ENCODE data around the gene PADI6. TPM values are rescaled to one million over a fixed set of nuclear protein-coding genes. Genes with fewer than 3 reads are reported as not detected.

The PADI6 gene
- total RNA-seq, 4 donors from 2014 or later, result not detected

GRCh38 chr1:17441265-17441992 is 69.4 kb downstream of the PADI6 start:
- DNase-seq, result no peak
- Histone ChIP-seq H3K27ac (no peak overlapping the region), H3K9me3 (no peaks in the 10 kb centered on the region), H3K27me3 (no peaks in the 10 kb centered on the region), H3K4me1 (peaks cover 0 to 17% (median 6%) of the 10 kb centered on the region in 4 donors), H3K4me3 (no peak overlapping the region), H3K36me3 (no peaks in the 10 kb centered on the region)
- TF ChIP-seq POLR2A (IDR thresholded peaks at IDR 0.05) (no peak), CTCF (IDR thresholded peaks at IDR 0.05) (peak in 2 of 6 experiments; percentile 12 to 26)

- Histone ChIP-seq H3K27me3 (no peaks in the 10 kb centered on the region), H3K4me1 (peaks cover 0 to 12% (median 2%) of the 10 kb centered on the region in 4 donors), H3K36me3 (no peaks in the 10 kb centered on the region), H3K27ac (no peak overlapping the region), H3K4me3 (no peak overlapping the region), H3K9me3 (no peaks in the 10 kb centered on the region)
- TF ChIP-seq CTCF (IDR thresholded peaks at IDR 0.05) (no peak), POLR2A (IDR thresholded peaks at IDR 0.05) (no peak)
- no peak for DNase-seq
These were observed 70.0 kb downstream of the PADI6 start for GRCh38 chr1:17441993-17442357.

- no peak for DNase-seq
- Histone ChIP-seq H3K9me3 (no peaks in the 10 kb centered on the region), H3K27me3 (no peaks in the 10 kb centered on the region), H3K36me3 (no peaks in the 10 kb centered on the region), H3K27ac (no peak overlapping the region), H3K4me3 (no peak overlapping the region), H3K4me1 (peaks cover 0 to 9% (median 0%) of the 10 kb centered on the region in 4 donors)
- no peak for TF ChIP-seq POLR2A (IDR thresholded peaks at IDR 0.05)
- TF ChIP-seq CTCF (IDR thresholded peaks at IDR 0.05), result no peak
These were observed 70.8 kb downstream of the PADI6 start for GRCh38 chr1:17442841-17443240.

GRCh38 chr1:17447501-17447992 is 75.6 kb downstream of the PADI6 start:
- no peak for DNase-seq
- TF ChIP-seq CTCF (IDR thresholded peaks at IDR 0.05), result no peak
- TF ChIP-seq POLR2A (IDR thresholded peaks at IDR 0.05), result no peak
- H3K4me1 ChIP-seq, result no peaks in the 10 kb centered on the region
- H3K9me3 ChIP-seq, result no peaks in the 10 kb centered on the region
- no peaks in the 10 kb centered on the region for H3K36me3 ChIP-seq
- H3K27me3 ChIP-seq, result no peaks in the 10 kb centered on the region
- no peak overlapping the region for H3K27ac ChIP-seq
- no peak overlapping the region for H3K4me3 ChIP-seq

Other genes starting within 250 kb of the PADI6 start
- not detected for gene PADI1, start 167.1 kb upstream of the PADI6 start, total RNA-seq
- not detected for gene PADI3, start 123.1 kb upstream of the PADI6 start, total RNA-seq
- gene PADI4, start 64.0 kb upstream of the PADI6 start, total RNA-seq, result not detected
- gene RCC2, start 67.5 kb downstream of the PADI6 start, total RNA-seq, result 10 to 100 TPM; 22.9 to 54.5 (median 34.9) TPM
- 100 to 1,000 TPM in 3 of 4 donors, 10 to 100 TPM in 1; 72.7 to 177 (median 156) TPM for gene ARHGEF10L, start 167.5 kb downstream of the PADI6 start, total RNA-seq